ENCODE results near the gene GNAT1. TPM values are rescaled to one million over a fixed set of nuclear protein-coding genes. Genes with fewer than 3 reads are reported as not detected.

The GNAT1 gene
- total RNA-seq, 1 experiment from 2014 or later, result not detected

DNA sequence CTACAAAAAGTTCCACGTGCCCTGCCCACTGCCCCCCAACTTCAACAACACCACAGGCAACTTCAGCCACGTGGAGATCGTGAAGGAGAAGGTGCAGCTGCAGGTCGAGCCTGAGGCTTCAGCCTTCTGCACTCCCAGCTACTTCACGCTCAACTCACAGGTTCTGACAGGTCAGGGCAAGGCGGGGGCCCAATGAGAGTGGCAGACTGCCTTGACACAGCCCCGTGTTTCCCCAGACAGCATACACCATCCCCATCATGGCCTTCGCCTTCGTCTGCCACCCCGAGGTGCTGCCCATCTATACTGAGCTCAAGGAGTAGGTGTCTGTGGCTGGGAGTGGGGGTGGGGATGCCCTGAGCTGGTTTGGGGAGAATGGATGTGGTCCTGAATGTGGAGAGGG is 26.3 kb downstream of the GNAT1 start:
- no peaks in the 10 kb centered on the region for H3K4me1 Mint-ChIP-seq (ENCODE audit: insufficient read depth, unreplicated experiment)
- TF ChIP-seq, protein P1, sequence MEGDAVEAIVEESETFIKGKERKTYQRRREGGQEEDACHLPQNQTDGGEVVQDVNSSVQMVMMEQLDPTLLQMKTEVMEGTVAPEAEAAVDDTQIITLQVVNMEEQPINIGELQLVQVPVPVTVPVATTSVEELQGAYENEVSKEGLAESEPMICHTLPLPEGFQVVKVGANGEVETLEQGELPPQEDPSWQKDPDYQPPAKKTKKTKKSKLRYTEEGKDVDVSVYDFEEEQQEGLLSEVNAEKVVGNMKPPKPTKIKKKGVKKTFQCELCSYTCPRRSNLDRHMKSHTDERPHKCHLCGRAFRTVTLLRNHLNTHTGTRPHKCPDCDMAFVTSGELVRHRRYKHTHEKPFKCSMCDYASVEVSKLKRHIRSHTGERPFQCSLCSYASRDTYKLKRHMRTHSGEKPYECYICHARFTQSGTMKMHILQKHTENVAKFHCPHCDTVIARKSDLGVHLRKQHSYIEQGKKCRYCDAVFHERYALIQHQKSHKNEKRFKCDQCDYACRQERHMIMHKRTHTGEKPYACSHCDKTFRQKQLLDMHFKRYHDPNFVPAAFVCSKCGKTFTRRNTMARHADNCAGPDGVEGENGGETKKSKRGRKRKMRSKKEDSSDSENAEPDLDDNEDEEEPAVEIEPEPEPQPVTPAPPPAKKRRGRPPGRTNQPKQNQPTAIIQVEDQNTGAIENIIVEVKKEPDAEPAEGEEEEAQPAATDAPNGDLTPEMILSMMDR (IDR thresholded peaks at IDR 0.05; ENCODE audit: unreplicated experiment), result no peak
- H3K4me3 Mint-ChIP-seq (ENCODE audit: unreplicated experiment), result no peak overlapping the region
- H3K9me3 Mint-ChIP-seq (ENCODE audit: unreplicated experiment), result no peaks in the 10 kb centered on the region
- no TSS peak for BruUV-seq (replicated peaks)
- no peak for DNase-seq (ENCODE audit: unreplicated experiment)
- POLR2A ChIA-PET, result interaction anchor here (0.6 kb wide), 1 partner anchor 96 kb away, joined by 3 read pairs; no protein-coding TSS in a partner anchor
- H3K27me3 Mint-ChIP-seq (ENCODE audit: insufficient read depth, unreplicated experiment), result no peaks in the 10 kb centered on the region
- CTCF ChIA-PET, result interaction anchor here (1.0 to 15.0 kb wide), 4 partner anchors 9 to 95 kb away, joined by 3 to 209 read pairs (median 16); partner anchors contain the start of gene GNAT1
- H3K27ac Mint-ChIP-seq (ENCODE audit: low read depth, unreplicated experiment), result no peak overlapping the region
- H3K36me3 Mint-ChIP-seq (ENCODE audit: insufficient read depth, unreplicated experiment), result no peaks in the 10 kb centered on the region
- intact Hi-C loops (cut with micrococcal nuclease), result no loop called here

DNA sequence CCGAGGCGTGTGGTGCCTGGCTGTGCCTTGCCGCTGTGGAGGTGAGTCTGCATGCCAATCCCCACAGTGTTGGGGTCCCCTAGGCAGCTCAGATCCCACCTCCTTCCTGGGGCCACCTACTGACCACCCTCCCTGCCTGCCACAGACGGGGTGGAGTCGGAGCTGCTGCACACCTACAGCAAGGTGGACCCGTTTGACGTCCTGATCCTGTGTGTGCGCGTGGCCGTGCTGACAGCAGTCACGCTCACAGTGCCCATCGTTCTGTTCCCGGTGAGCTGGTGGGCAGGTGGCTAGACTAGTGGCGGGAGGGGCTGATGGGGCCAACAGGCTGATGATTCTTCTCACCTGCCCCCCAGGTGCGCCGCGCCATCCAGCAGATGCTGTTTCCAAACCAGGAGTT is 27.0 kb downstream of the GNAT1 start:
- BruUV-seq (replicated peaks), result no TSS peak
- Mint-ChIP-seq H3K27ac (ENCODE audit: low read depth, unreplicated experiment) (no peak overlapping the region), H3K4me1 (ENCODE audit: insufficient read depth, unreplicated experiment) (no peaks in the 10 kb centered on the region), H3K27me3 (ENCODE audit: insufficient read depth, unreplicated experiment) (no peaks in the 10 kb centered on the region), H3K4me3 (ENCODE audit: unreplicated experiment) (no peak overlapping the region), H3K9me3 (ENCODE audit: unreplicated experiment) (no peaks in the 10 kb centered on the region), H3K36me3 (ENCODE audit: insufficient read depth, unreplicated experiment) (no peaks in the 10 kb centered on the region)
- CTCF ChIA-PET, result interaction anchor here (0.9 to 15.0 kb wide), 5 partner anchors 14 to 96 kb away, joined by 3 to 209 read pairs (median 6); partner anchors contain the start of gene GNAT1
- TF ChIP-seq, protein P1 (IDR thresholded peaks at IDR 0.05; ENCODE audit: unreplicated experiment), result no peak
- POLR2A ChIA-PET, result interaction anchor here (0.6 to 0.9 kb wide), 2 partner anchors 27 to 97 kb away, joined by 3 to 4 read pairs; partner anchors contain the start of gene GNAT1
- intact Hi-C loops (cut with micrococcal nuclease), result no loop called here
- DNase-seq (ENCODE audit: unreplicated experiment), result no peak

DNA sequence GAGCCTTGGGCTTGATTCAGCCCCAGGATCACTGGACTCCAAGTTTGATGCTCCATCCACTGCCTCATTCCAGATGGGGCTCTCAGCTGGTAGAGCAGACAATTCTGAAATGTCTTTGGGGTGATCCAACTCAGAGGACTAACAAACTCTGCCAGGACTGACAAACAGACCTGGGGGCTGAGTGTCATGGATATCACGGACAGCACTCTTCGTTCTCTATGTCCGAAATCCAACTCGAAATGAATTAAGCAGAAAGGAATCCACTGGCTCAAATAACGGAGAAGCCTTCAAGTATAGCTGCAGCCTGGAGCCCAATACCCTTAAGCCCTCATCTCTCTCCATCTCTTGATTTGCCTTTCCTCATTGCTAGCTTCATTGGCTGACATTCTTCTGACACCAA is 27.9 kb downstream of the GNAT1 start:
- Mint-ChIP-seq H3K4me1 (ENCODE audit: insufficient read depth, unreplicated experiment) (no peaks in the 10 kb centered on the region), H3K27ac (ENCODE audit: low read depth, unreplicated experiment) (no peak overlapping the region), H3K9me3 (ENCODE audit: unreplicated experiment) (no peaks in the 10 kb centered on the region), H3K27me3 (ENCODE audit: insufficient read depth, unreplicated experiment) (peaks cover 5% of the 10 kb centered on the region), H3K36me3 (ENCODE audit: insufficient read depth, unreplicated experiment) (no peaks in the 10 kb centered on the region), H3K4me3 (ENCODE audit: unreplicated experiment) (no peak overlapping the region)
- TF ChIP-seq, protein P1 (IDR thresholded peaks at IDR 0.05; ENCODE audit: unreplicated experiment), result no peak
- ChIA-PET CTCF (interaction anchor here (0.7 to 15.0 kb wide), 7 partner anchors 15 to 98 kb away, joined by 3 to 209 read pairs (median 3); partner anchors contain the start of gene GNAT1), POLR2A (interaction anchor here (0.9 kb wide), 1 partner anchor 28 kb away, joined by 4 read pairs; the partner anchor contains the start of gene GNAT1)
- BruUV-seq (replicated peaks), result no TSS peak
- intact Hi-C loops (cut with micrococcal nuclease), result no loop called here
- DNase-seq (ENCODE audit: unreplicated experiment), result no peak

DNA sequence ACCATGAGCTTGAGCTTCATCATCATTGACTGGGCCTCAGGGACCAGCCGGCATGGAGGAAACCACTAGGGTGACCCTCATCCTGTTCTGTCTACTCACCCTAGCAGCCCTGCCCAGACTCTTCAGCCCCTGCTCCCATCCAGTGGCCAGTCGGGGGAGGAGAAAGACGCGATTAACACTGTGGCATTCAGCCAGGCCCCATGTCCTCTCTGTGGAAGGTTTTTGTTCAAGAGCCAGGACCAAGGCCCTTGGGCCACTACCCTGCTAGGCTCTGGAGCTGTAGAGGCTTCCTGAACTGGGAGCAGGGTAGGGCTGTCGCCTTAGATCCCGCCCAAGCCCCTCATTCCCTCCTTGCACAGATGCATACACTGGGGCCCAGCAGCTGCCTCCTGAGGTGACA is 28.7 kb downstream of the GNAT1 start:
- POLR2A ChIA-PET, result interaction anchor here (0.9 kb wide), 1 partner anchor 98 kb away, joined by 4 read pairs; no protein-coding TSS in a partner anchor
- intact Hi-C loops (cut with micrococcal nuclease), result no loop called here
- no peaks in the 10 kb centered on the region for H3K36me3 Mint-ChIP-seq (ENCODE audit: insufficient read depth, unreplicated experiment)
- H3K4me3 Mint-ChIP-seq (ENCODE audit: unreplicated experiment), result no peak overlapping the region
- no peak for DNase-seq (ENCODE audit: unreplicated experiment)
- no peaks in the 10 kb centered on the region for H3K4me1 Mint-ChIP-seq (ENCODE audit: insufficient read depth, unreplicated experiment)
- CTCF ChIA-PET, result interaction anchor here (0.8 to 15.0 kb wide), 4 partner anchors 9 to 98 kb away, joined by 6 to 209 read pairs (median 8); partner anchors contain the start of gene GNAT1
- no peaks in the 10 kb centered on the region for H3K9me3 Mint-ChIP-seq (ENCODE audit: unreplicated experiment)
- BruUV-seq (replicated peaks), result no TSS peak
- peaks cover 14% of the 10 kb centered on the region for H3K27me3 Mint-ChIP-seq (ENCODE audit: insufficient read depth, unreplicated experiment)
- TF ChIP-seq, protein P1 (IDR thresholded peaks at IDR 0.05; ENCODE audit: unreplicated experiment), result no peak
- H3K27ac Mint-ChIP-seq (ENCODE audit: low read depth, unreplicated experiment), result no peak overlapping the region
